ENCODE results near the gene BSND. TPM values are rescaled to one million over a fixed set of nuclear protein-coding genes. Genes with fewer than 3 reads are reported as not detected.
"Not testable (repeated sequence)": the region's sequence is repeated elsewhere in the genome, so short reads cannot be mapped to it uniquely, and the experiment has no call there.

Gene BSND
- total RNA-seq, 1 experiment from 2014 or later = not detected

DNA sequence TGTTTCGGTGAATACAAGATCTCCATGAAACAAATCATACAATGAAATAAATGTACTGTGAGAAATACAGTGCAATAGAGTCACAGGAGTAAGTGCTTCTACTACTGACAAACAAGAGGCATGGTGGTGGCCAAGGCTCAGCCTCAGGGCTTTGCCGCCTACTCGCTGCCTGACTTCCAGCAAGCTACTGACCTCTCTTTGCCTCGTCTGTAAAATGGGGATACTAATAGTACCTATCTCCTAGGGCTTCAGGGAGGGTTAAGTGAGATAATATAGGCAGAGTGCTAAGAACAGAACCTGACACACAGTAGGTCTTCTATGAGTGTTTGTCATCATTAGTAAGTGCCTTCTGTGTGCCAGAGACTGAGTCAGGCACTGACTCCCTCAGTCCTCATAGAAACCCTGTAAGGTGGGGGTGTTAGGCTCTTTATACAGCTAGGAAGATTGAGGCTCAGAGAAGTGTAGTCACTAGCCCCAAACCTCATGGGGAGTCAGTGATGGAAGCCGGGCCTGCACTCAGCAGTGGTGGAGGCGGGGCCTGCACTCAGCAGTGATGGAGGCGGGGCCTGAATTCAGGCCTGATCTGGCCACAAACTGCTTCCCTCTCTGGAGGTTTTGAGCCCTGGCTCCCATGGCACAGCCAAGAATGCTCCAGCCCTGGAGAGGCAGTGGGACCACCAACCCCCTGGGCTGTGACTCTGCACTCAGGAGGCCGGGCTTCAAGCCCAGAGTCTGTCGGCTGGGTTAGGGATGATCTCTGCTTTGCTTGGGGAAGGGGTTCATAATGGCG lies 6.8 kb downstream of the BSND start:
- DNase-seq (ENCODE audit: low read depth) = no peak
- in situ Hi-C loops (cut with HindIII; ENCODE audit: low pct_unique_long_range_greater_than_20kb, low sequenced_read_pairs) = no loop called here

DNA sequence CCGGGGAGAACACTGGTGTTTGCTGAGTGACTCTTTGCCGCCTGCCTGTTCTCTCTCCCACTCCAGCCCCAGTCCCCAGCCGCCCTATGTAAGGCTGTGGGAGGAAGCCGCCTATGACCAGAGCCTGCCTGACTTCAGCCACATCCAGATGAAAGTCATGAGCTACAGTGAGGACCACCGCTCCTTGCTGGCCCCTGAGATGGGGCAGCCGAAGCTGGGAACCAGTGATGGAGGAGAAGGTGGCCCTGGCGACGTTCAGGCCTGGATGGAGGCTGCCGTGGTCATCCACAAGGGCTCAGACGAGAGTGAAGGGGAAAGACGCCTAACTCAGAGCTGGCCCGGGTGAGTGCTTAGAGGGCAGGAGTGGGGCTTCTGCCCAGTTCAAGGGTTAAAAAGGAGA lies 8.2 kb downstream of the BSND start:
- in situ Hi-C loops (cut with HindIII; ENCODE audit: low pct_unique_long_range_greater_than_20kb, low sequenced_read_pairs) = no loop called here

DNA sequence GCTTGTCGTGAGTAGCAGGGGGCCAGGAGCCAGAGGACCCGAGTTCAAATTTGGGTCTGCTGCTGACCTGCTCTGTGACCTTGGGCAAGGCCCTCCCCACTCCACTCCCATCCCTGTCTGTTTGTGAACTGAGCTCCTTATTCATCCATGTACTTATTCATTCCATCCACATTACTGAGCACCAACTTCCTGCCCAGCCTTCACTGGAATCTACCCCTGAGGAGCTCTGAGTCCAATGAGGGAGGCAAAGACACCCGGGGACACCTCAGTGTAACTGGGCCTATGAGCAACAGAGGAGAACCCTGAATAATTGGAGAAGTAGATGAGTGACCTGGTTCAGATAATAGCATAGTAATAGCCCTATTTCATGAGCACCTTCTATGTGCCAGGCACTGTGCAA lies 8.9 kb downstream of the BSND start:
- no peak for DNase-seq (ENCODE audit: low read depth)
- in situ Hi-C loops (cut with HindIII; ENCODE audit: low pct_unique_long_range_greater_than_20kb, low sequenced_read_pairs) = no loop called here

More for the DNA sequence above, 8.2 kb downstream of the BSND start:
- DNase-seq (ENCODE audit: low read depth) = no peak

DNA sequence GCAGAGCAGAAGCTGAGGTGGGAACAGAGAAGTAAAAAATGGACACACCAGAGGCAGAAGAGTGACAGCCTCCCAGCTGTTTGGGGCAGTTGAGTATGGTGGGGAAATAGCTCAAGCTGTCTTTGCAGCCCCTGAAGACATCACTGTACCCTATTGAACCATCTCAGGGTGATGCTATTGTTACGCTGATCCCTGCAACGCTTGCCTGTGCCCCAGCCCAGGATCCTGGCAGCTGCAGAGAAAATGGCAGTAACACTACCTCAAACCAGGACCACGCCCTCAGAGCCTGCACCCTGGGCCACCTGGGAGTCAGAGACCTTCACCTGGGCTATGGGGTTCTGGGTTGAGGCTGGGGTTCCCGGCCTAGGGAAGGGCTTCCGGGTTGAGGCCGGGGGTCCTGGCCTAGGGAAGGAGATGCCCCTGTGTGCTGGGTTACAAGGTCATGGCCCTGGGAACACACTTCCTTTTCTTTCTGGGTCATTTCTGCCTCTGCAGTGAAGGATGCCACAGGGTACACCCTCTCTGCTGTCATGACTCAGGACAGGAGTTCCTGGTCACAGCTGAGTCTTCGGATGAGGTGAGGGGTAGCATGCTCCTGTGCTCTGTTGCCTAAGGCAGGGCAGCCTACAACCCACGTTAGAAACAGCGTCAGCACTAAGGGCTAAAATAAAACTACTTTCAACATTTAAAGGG lies 11.6 kb downstream of the BSND start:
- in situ Hi-C loops (cut with HindIII; ENCODE audit: low pct_unique_long_range_greater_than_20kb, low sequenced_read_pairs) = no loop called here
- no peak for DNase-seq (ENCODE audit: low read depth)

DNA sequence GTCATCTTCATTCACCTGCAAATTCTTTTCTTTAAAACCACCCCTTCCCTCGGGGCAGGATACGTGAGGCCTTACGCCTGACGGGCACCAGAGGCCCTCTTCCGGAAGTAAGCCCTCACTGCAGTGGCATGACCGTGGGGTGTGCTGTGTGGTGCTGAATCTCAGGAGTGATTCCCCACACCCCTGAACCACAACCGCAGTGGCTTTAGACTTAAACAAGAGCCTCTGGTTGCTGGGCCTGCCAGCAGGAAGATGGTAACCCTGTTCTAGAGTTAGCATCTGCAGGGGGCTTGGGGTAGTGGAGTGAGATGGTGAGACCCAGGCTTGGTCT lies 12.1 kb downstream of the BSND start:
- in situ Hi-C loops (cut with HindIII; ENCODE audit: low pct_unique_long_range_greater_than_20kb, low sequenced_read_pairs) = no loop called here
- DNase-seq (ENCODE audit: low read depth) = no peak

DNA sequence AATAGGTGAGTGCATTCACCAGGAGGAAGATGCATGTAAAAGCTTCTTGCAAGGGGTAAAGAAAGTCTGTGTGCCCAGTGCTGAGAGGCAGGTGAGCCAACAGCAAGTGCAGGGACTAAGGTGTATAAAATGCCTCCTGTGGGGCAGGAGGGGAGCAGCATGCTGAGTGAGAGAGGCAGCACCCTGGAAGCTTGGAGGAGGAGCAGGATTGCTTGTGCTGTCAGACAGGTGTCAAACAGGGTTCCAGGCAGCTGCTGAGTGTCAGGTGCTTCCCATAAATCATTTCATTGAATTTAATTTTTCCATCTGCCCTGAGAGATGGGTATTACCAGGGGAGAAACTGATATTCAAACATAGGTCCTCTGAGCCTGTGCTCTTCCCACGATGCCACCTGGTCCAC lies 13.9 kb downstream of the BSND start:
- DNase-seq (ENCODE audit: low read depth) = no peak
- in situ Hi-C loops (cut with HindIII; ENCODE audit: low pct_unique_long_range_greater_than_20kb, low sequenced_read_pairs) = no loop called here

DNA sequence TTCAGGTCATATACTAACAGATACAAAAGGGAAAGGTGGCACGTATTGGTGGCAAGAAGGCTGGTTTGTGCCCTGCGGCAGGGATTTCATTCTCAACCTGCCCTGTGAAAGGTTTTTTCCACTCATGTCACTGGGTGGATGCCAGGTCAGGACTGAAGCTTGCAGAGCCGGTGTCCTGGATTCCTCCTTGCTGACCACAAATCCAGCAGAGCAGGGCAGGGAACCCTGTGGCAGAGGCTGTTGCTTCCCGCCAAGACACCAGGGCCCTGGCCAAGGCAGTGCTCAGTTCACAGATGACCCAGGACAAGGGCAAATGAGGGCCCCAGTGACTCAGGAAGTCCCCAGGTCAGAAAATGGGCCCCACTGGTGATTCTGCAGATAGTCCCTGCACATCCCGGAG lies 16.4 kb downstream of the BSND start:
- in situ Hi-C loops (cut with HindIII; ENCODE audit: low pct_unique_long_range_greater_than_20kb, low sequenced_read_pairs) = no loop called here

DNA sequence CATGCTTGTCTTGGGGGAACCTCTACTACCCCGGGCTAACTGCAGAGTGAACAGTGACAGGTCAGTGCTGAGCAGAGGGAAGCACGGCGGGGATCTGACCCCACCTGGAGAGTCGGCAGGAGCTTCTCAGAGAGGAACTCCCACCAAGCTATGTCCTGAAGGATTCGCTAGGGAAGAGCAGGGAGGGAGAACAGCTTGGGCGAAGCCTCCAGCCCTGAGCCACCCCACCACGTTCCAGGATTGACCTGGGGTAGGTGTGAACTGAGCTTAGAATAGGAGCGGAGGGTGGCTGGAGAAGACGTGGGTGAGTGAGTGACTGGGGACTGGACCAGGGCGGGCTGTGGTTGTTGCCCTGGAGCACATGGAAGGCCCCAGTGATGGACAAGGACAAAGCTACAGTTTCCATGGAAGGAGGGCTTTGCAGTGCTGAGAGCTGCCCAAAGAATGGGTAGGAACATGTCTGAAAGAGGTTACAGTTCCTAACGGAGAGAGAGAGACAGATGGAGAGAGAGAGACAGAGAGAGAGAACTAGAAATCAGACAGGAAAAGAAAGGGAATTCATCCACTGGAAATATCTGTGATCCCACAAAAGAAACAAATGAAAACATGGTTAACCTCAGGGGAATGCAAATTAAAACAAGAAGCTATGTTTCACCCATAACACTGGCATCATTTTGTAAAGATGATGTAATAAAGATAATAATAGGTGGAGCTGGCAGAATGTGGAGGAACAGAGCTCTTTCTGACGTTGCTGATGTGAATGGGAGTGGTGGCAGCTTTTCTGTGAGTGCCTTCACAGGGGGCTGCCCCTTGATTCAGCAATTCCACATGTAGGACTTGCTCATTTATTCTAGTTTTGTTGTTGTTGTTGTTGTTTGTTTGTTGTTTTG lies 17.2 kb downstream of the BSND start:
- no peak for DNase-seq (ENCODE audit: low read depth)
- in situ Hi-C loops (cut with HindIII; ENCODE audit: low pct_unique_long_range_greater_than_20kb, low sequenced_read_pairs) = no loop called here

More for the DNA sequence above, 16.4 kb downstream of the BSND start:
- DNase-seq (ENCODE audit: low read depth) = no peak

DNA sequence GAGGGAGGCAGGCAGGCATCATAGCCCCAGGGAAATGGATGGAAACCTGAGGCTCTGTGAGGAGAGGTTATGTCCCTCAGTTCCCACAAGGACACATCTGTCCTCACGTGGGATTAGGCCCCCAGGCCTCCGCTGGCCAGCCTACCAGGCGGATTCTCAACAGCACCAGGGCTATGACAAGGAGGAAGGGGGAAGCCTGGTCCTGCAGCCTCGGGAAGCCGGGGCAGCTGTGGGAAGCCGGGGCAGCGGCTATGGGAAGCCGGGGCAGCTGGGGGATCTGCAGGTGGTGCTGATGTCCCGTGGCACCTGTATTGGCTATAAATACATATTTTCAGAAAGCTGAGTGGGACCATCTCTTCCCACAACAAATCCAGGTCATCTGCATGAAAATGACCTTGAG lies 19.7 kb downstream of the BSND start:
- in situ Hi-C loops (cut with HindIII; ENCODE audit: low pct_unique_long_range_greater_than_20kb, low sequenced_read_pairs) = no loop called here
- no peak for DNase-seq (ENCODE audit: low read depth)

DNA sequence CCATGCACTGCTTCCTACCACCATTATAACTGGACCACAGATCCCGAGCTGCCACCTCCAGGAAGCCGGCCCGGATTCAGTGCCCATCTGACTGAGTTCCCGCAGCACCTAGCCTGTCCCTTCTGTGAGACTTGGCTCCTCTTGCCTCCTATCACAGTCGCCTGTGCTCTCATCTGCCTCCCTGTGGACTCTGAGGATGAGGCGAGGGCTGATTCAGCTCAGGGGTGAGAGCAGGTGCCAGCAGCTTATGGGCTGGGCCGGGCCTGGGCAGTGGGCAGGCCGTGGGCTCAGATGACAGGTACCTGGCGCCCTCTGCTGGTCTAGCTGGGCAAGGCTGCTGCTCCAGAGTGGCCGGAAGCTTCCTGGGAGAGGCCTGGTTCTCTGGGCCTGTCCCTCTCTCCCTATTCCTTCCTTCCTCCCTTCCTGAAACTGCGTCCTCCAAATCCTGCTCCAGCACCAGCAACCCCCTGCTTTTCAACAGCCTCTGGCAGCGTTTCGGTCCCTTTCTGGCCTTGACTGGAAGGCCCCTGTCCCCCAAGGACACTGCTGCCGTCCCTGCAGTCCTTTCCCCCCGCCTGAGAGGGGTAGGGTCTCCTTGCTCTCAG lies 23.3 kb downstream of the BSND start:
- peak; percentile 86 for DNase-seq (ENCODE audit: low read depth)
- in situ Hi-C loops (cut with HindIII; ENCODE audit: low pct_unique_long_range_greater_than_20kb, low sequenced_read_pairs) = no loop called here

DNA sequence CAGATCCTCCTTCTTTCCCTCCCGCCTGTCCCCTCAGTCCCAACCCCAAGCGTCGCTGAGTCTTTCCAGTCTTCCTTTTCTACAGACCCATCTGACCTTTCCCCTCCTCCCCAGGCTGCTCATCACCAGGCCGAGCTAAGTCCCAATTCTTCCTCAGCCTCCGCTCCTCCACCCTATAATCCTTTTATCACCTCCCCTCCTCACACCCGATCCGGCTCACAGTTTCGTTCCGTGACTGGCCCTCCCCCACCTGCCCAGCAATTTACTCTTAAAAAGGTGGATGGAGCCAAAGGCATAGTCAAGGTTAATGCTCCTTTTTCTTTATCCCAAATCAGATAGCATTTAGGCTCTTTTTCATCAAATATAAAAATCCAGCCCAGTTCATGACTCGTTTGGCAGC lies 25.4 kb downstream of the BSND start:
- in situ Hi-C loops (cut with HindIII; ENCODE audit: low pct_unique_long_range_greater_than_20kb, low sequenced_read_pairs); DNase-seq (ENCODE audit: low read depth): not testable (repeated sequence)

DNA sequence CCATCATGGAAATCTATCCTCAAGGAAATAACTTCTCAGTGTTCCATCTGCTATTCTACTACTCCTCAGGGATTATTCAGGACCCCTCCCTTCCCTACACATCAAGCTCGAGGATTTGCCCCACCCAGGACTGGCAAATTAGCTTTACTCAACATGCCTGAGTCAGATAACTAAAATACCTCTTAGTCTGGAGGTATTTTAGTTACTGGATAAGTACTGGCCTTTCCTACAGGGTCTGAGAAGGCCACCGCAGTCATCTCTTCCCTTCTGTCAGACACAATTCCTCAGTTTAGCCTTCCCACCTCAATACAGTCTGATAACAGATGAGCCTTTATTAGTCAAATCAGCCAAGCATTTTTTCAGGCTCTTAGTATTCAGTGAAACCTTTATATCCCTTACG lies 27.9 kb downstream of the BSND start:
- in situ Hi-C loops (cut with HindIII; ENCODE audit: low pct_unique_long_range_greater_than_20kb, low sequenced_read_pairs); DNase-seq (ENCODE audit: low read depth): not testable (repeated sequence)

DNA sequence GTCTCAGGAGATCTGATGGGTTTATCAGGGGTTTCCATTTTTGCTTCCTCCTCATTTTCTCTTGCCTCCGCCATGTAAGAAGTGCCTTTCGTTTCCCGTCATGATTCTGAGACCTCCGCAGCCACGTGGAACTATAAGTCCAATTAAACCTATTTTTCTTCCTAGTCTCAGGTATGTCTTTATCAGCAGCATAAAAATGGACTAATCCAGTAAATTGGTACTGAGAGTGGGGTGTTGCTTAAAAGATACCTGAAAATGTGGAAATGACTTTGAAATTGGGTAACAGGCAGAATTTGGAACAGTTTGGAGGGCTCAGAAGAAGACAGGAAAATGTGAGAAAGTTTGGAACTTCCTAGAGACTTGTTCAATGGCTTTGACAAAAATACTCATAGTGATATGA lies 32.4 kb downstream of the BSND start:
- DNase-seq (ENCODE audit: low read depth); in situ Hi-C loops (cut with HindIII; ENCODE audit: low pct_unique_long_range_greater_than_20kb, low sequenced_read_pairs): not testable (repeated sequence)

DNA sequence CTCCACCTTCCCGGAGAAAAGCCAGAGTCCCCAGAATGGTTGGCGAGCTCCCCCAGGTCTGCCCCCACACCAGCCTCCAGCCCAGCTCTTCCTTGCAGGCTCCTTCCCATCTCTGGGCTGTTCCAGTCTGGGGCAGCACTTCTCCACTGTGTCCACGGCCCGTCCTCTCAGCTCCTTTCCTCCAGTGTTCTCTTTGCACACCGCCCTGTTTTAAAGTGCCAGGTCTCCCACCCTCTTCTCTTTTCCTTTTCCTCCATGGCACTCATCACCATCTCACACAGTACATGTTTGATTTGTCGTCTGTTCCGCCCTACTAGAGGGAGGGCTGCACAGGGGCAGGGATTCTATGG lies 34.5 kb downstream of the BSND start:
- in situ Hi-C loops (cut with HindIII; ENCODE audit: low pct_unique_long_range_greater_than_20kb, low sequenced_read_pairs) = no loop called here
- no peak for DNase-seq (ENCODE audit: low read depth)

DNA sequence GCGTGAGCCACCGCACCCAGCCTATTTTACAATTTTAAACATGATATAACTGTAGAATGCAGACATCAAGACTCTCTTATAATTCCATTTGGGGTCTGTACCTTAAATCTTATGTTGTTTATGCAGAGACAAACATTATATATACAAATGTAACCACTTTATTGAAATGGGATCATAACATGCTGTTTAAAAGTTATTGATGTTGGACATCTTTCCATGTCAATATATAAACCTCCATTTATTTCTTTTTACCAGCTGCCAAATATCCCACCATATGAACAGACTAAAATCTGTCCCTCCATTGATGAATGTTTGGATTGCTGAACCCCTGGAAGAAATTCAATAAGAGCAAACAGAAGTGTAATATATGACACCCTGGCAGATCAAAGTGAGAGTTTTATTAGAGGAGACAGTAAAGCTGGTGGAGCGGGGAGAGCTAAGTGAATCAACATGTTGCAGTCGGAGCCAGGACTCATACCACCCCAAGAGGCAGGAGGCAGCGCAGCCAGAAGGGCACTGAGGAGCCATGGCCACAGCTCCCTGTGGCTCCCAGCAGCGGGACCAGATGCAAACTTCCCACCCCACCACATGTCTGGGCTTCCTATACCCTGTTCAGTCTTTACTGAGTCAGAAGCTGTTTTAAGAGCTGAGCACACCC lies 35.9 kb downstream of the BSND start:
- in situ Hi-C loops (cut with HindIII; ENCODE audit: low pct_unique_long_range_greater_than_20kb, low sequenced_read_pairs) = no loop called here

DNA sequence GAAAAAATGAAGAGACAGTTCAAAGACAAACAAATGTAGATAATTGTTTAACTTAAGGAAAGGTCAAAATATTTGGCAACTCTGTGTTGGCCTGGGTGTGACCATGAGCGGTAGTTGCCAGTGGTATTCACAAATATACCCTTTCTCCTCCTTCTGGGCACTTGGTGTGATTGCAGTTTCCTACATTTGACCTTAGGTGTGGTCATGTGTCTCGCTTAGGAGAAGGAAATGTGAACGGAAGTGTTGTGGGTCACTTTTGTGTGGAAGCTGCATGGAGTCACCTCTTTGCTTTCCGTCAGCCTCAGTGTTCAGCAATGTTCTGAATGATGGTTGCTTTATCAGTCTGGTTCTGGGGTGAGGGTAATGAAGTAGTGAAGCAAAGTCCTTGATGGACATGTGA lies 37.2 kb downstream of the BSND start:
- in situ Hi-C loops (cut with HindIII; ENCODE audit: low pct_unique_long_range_greater_than_20kb, low sequenced_read_pairs) = no loop called here
- no peak for DNase-seq (ENCODE audit: low read depth)

More for the DNA sequence above, 35.9 kb downstream of the BSND start:
- DNase-seq (ENCODE audit: low read depth) = no peak

DNA sequence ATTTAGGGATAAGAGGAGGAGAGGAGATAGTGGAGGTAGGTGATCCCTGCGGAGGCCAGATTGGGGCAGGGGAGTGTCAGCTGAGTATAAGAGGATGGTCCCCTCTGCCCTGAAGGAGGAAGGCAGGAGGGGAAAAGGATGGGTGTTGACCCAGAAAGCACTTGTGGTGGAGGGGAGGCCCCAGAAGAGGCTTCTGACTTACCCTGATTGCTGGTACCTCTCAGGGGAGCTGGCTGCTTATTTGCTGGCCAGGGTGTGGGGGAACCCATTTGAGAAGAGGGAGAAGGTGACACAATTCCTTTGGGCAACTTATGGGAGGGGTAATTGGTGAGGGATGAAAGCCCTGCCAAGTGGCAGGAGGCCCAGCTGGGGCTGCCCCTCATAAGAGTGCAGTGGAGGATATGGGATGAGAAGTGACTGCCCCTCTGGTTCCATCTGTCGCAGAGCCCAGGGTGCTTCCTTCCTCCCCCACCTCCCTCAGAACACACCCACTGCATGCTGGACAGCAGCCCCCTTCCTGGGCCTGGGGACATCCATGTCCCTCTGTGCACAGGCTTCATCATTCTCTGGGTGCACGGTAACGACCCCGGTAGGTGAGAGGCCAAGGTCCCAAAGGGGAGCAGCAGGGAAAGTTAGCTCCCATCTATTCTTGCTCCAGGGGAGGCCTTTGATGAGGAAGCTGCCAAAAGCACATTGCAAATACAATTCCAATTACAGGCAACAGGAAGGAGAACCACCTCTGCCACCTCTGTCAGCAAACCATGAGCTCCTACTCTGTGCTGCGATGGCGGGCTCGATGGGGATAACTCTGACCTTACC lies 39.2 kb downstream of the BSND start:
- DNase-seq (ENCODE audit: low read depth) = no peak
- in situ Hi-C loops (cut with HindIII; ENCODE audit: low pct_unique_long_range_greater_than_20kb, low sequenced_read_pairs) = no loop called here

DNA sequence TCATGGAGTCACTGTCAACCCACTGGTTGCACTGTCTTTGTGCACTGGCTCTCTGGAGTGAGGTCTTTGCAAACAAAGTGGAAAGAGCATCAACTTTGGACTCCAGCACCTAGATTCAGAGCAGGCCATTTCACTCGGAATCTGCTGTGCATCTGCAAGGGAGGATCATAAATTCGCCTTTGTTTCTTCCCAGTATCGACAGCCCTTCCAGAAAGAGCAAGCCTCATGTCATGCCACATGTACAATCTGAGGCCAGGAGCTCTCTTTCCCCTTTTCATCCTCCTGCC lies 39.8 kb downstream of the BSND start:
- in situ Hi-C loops (cut with HindIII; ENCODE audit: low pct_unique_long_range_greater_than_20kb, low sequenced_read_pairs) = no loop called here
- DNase-seq (ENCODE audit: low read depth) = no peak

Measured in Caki2 (cell line).